WTC11 (cell line): ENCODE measurements around the gene NOC3L. TPM values are rescaled to one million over a fixed set of nuclear protein-coding genes. Genes with fewer than 3 reads are reported as not detected.
A peak's percentile ranks its signal among the peaks of the same experiment; 100 is the strongest.

Experiments used
- AFF4 ChIP-seq: sonication (generic); formaldehyde crosslinking; IDR thresholded peaks from 2 replicates; pipeline ENCODE4 v1.8.1; 2023; ENCODE audit warnings: mild to moderate bottlenecking, missing genetic modification reagents, borderline replicate concordance
- ATF1 ChIP-seq: sonication (generic); formaldehyde crosslinking; IDR thresholded peaks from 2 replicates; pipeline ENCODE4 v1.8.1; 2023; ENCODE audit warnings: mild to moderate bottlenecking, moderate library complexity, missing genetic modification reagents
- ATF3 ChIP-seq: sonication (generic); formaldehyde crosslinking; conservative IDR thresholded peaks from 2 replicates; pipeline ENCODE4 v1.8.1; 2022; ENCODE audit warnings: mild to moderate bottlenecking, missing genetic modification reagents
- CREB1 ChIP-seq: sonication (generic); formaldehyde crosslinking; IDR thresholded peaks from 2 replicates; pipeline ENCODE4 v1.8.0; 2023; ENCODE audit warnings: mild to moderate bottlenecking, missing genetic modification reagents
- CREM ChIP-seq: sonication (generic); formaldehyde crosslinking; IDR thresholded peaks from 2 replicates; pipeline ENCODE4 v1.8.1; 2022; ENCODE audit warnings: mild to moderate bottlenecking, missing genetic modification reagents, moderate library complexity
- ELF4 ChIP-seq: sonication (generic); formaldehyde crosslinking; IDR thresholded peaks from 2 replicates; pipeline ENCODE4 v1.8.1; 2022; ENCODE audit warnings: low read depth, mild to moderate bottlenecking, moderate library complexity, missing genetic modification reagents
- EMX1 ChIP-seq: fragments of 250-450 bp; sonication (Bioruptor Pico); IDR thresholded peaks from 2 replicates; pipeline ENCODE4 v1.8.0; 2021; ENCODE audit warnings: mild to moderate bottlenecking
- ERG ChIP-seq: fragments of 250-450 bp; sonication (Bioruptor Pico); IDR thresholded peaks from 2 replicates; pipeline ENCODE4 v1.8.0; 2021; ENCODE audit warnings: mild to moderate bottlenecking
- ETV6 ChIP-seq: sonication (generic); formaldehyde crosslinking; IDR thresholded peaks from 2 replicates; pipeline ENCODE4 v1.8.1; 2022; ENCODE audit warnings: mild to moderate bottlenecking, missing genetic modification reagents
- FOXK1 ChIP-seq: sonication (generic); formaldehyde crosslinking; IDR thresholded peaks from 2 replicates; pipeline ENCODE4 v1.8.0; 2022; ENCODE audit warnings: mild to moderate bottlenecking, moderate library complexity, missing genetic modification reagents
- GABPB1 ChIP-seq: sonication (generic); formaldehyde crosslinking; IDR thresholded peaks from 2 replicates; pipeline ENCODE4 v1.8.1; 2023; ENCODE audit warnings: mild to moderate bottlenecking, missing genetic modification reagents
- GRHL2 ChIP-seq: fragments of 250-450 bp; sonication (Bioruptor Pico); IDR thresholded peaks from 2 replicates; pipeline ENCODE4 v1.8.0; 2022; ENCODE audit warnings: mild to moderate bottlenecking, moderate library complexity; ENCODE audit not compliant: insufficient replicate concordance, severe bottlenecking
- GTF2I ChIP-seq: fragments of 250-450 bp; sonication (Bioruptor Pico); conservative IDR thresholded peaks from 2 replicates; pipeline ENCODE4 v1.4.0; 2021; ENCODE audit warnings: mild to moderate bottlenecking
- HMGA2 ChIP-seq: fragments of 250-450 bp; sonication (Bioruptor Pico); IDR thresholded peaks from 2 replicates; pipeline ENCODE4 v1.4.0; 2021; ENCODE audit warnings: mild to moderate bottlenecking, moderate library complexity
- MLX ChIP-seq: sonication (generic); formaldehyde crosslinking; IDR thresholded peaks from 2 replicates; pipeline ENCODE4 v1.8.1; 2023; ENCODE audit warnings: mild to moderate bottlenecking, missing genetic modification reagents, moderate library complexity
- NFE2L1 ChIP-seq: sonication (generic); formaldehyde crosslinking; IDR thresholded peaks from 2 replicates; pipeline ENCODE4 v1.8.1; 2023; ENCODE audit warnings: missing genetic modification reagents
- NFYB ChIP-seq: sonication (generic); formaldehyde crosslinking; conservative IDR thresholded peaks from 2 replicates; pipeline ENCODE4 v1.8.0; 2022; ENCODE audit warnings: low read depth, missing genetic modification reagents
- NR3C1 ChIP-seq: sonication (generic); formaldehyde crosslinking; conservative IDR thresholded peaks from 2 replicates; pipeline ENCODE4 v1.8.1; 2023; ENCODE audit warnings: low read depth, mild to moderate bottlenecking, missing genetic modification reagents
- PREB ChIP-seq: sonication (generic); formaldehyde crosslinking; IDR thresholded peaks from 2 replicates; pipeline ENCODE4 v1.8.1; 2022; ENCODE audit warnings: mild to moderate bottlenecking, missing genetic modification reagents, moderate library complexity, borderline replicate concordance
- PRRX2 ChIP-seq: fragments of 250-450 bp; sonication (Bioruptor Pico); IDR thresholded peaks from 2 replicates; pipeline ENCODE4 v1.8.0; 2021; ENCODE audit warnings: mild to moderate bottlenecking
- RORB ChIP-seq: fragments of 250-450 bp; sonication (Bioruptor Pico); IDR thresholded peaks from 2 replicates; pipeline ENCODE4 v1.9.0; 2021; ENCODE audit warnings: mild to moderate bottlenecking
- TEAD1 ChIP-seq: sonication (generic); formaldehyde crosslinking; IDR thresholded peaks from 2 replicates; pipeline ENCODE4 v1.8.0; 2022; ENCODE audit warnings: mild to moderate bottlenecking, missing genetic modification reagents
- ZNF281 ChIP-seq: sonication (generic); formaldehyde crosslinking; IDR thresholded peaks from 2 replicates; pipeline ENCODE4 v1.8.0; 2023; ENCODE audit warnings: mild to moderate bottlenecking, missing genetic modification reagents
- ZNF317 ChIP-seq: sonication (generic); formaldehyde crosslinking; IDR thresholded peaks from 2 replicates; pipeline ENCODE4 v1.8.1; 2023; ENCODE audit warnings: low read depth, mild to moderate bottlenecking, moderate library complexity, missing genetic modification reagents, borderline replicate concordance
- ZNF425 ChIP-seq: fragments of 250-450 bp; sonication (Bioruptor Pico); conservative IDR thresholded peaks from 2 replicates; pipeline ENCODE4 v1.9.0; 2021; ENCODE audit warnings: mild to moderate bottlenecking
- total RNA-seq: library from RNA; stranded (reverse); gene quantifications from 3 replicates; pipeline ENCODE4 v1.2.3, GENCODE V29; 2021

The NOC3L gene
- total RNA-seq, 1 experiment from 2014 or later, result 26.1 TPM

GRCh38 chr10:94402204-94402842 lies 39.6 kb upstream of the NOC3L start, which contains the start of gene TBC1D12 (continued):
- no peak for TF ChIP-seq ATF3 (CRISPR knock-in tag)
- TF ChIP-seq CREM (CRISPR knock-in tag), result no peak
- no peak for TF ChIP-seq GRHL2 (CRISPR knock-in tag)
- no peak for TF ChIP-seq ATF1 (CRISPR knock-in tag)
- peak; percentile 66; the same call in 1 of the 2 replicates for TF ChIP-seq TEAD1 (CRISPR knock-in tag)
- TF ChIP-seq NR3C1, result no peak
- no peak for TF ChIP-seq ZNF281 (CRISPR knock-in tag)
- TF ChIP-seq NFE2L1 (CRISPR knock-in tag), result no peak
- TF ChIP-seq ERG, result no peak
- TF ChIP-seq ETV6, result no peak
- TF ChIP-seq ZNF425 (CRISPR knock-in tag), result no peak
- TF ChIP-seq RORB (CRISPR knock-in tag), result no peak
- no peak for TF ChIP-seq FOXK1 (CRISPR knock-in tag)
- TF ChIP-seq PREB (CRISPR knock-in tag), result 0 out of 2 replicates have a peak, but pooled peaks have one; percentile 38
- TF ChIP-seq ZNF317 (CRISPR knock-in tag), result no peak
- no peak for TF ChIP-seq CREB1 (CRISPR knock-in tag)
- no peak for TF ChIP-seq AFF4
- no peak for TF ChIP-seq GABPB1 (CRISPR knock-in tag)
- TF ChIP-seq PRRX2, result no peak
- no peak for TF ChIP-seq ELF4 (CRISPR knock-in tag)
- no peak for TF ChIP-seq MLX
- no peak for TF ChIP-seq EMX1 (CRISPR knock-in tag)
- TF ChIP-seq GTF2I (CRISPR knock-in tag), result no peak
- TF ChIP-seq NFYB, result no peak
- no peak for TF ChIP-seq HMGA2 (CRISPR knock-in tag)
